H9 (cell line): ENCODE data around the gene CUBN. TPM values are rescaled to one million over a fixed set of nuclear protein-coding genes. Genes with fewer than 3 reads are reported as not detected.

Experiments
- DNase-seq: peaks from one replicate; pipeline ENCODE4 v3.0.0-alpha.2; 2017
- H2AFZ ChIP-seq: one replicate; pipeline ENCODE4 v1.6.1; 2013; ENCODE audit warnings: mild to moderate bottlenecking, low read length, control low read depth, moderate library complexity
- H2AK5ac ChIP-seq: 2 replicates; pipeline ENCODE4 v1.6.1; 2013; ENCODE audit warnings: low read length, control low read depth, mixed read lengths; ENCODE audit not compliant: insufficient read length
- H2BK120ac ChIP-seq: one replicate; pipeline ENCODE4 v1.6.1; 2013; ENCODE audit warnings: low read depth, mild to moderate bottlenecking, low read length, control low read depth, inconsistent platforms; ENCODE audit not compliant: poor library complexity, severe bottlenecking
- H2BK12ac ChIP-seq: 2 replicates; pipeline ENCODE4 v1.6.1; 2013; ENCODE audit warnings: low read length, control low read depth, mixed read lengths, low read depth; ENCODE audit not compliant: insufficient read length
- H2BK15ac ChIP-seq: 2 replicates; pipeline ENCODE4 v1.6.1; 2013; ENCODE audit warnings: low read depth, low read length, control low read depth
- H2BK20ac ChIP-seq: one replicate; pipeline ENCODE4 v1.6.1; 2013; ENCODE audit warnings: low read depth, mild to moderate bottlenecking, low read length, control low read depth, inconsistent platforms; ENCODE audit not compliant: poor library complexity, severe bottlenecking
- H2BK5ac ChIP-seq: 2 replicates; pipeline ENCODE4 v1.6.1; 2013; ENCODE audit warnings: low read length, control low read depth, mixed read lengths; ENCODE audit not compliant: insufficient read length
- H3K14ac ChIP-seq: 2 replicates; pipeline ENCODE4 v1.6.1; 2013; ENCODE audit warnings: low read length, control low read depth; ENCODE audit not compliant: insufficient read depth
- H3K18ac ChIP-seq: 2 replicates; pipeline ENCODE4 v1.6.1; 2013; ENCODE audit warnings: low read depth, mild to moderate bottlenecking, mixed read lengths, low read length, control low read depth; ENCODE audit not compliant: insufficient read length
- H3K23ac ChIP-seq: 2 replicates; pipeline ENCODE4 v1.6.1; 2013; ENCODE audit warnings: low read length, control low read depth, mixed read lengths, low read depth; ENCODE audit not compliant: insufficient read length
- H3K23me2 ChIP-seq: 2 replicates; pipeline ENCODE4 v1.6.1; 2013; ENCODE audit warnings: low read depth, mild to moderate bottlenecking, mixed read lengths, low read length, control low read depth; ENCODE audit not compliant: insufficient read length, poor library complexity, severe bottlenecking
- H3K27ac ChIP-seq: 2 replicates; pipeline ENCODE4 v1.5.1; 2013; ENCODE audit warnings: low read length, control low read depth, mixed read lengths, low read depth; ENCODE audit not compliant: insufficient read length
- H3K27me3 ChIP-seq: 2 replicates; pipeline ENCODE4 v1.6.1; 2013; ENCODE audit warnings: low read length, control low read depth, inconsistent platforms; ENCODE audit not compliant: insufficient read depth
- H3K4ac ChIP-seq: 2 replicates; pipeline ENCODE4 v1.6.1; 2013; ENCODE audit warnings: low read depth, mild to moderate bottlenecking, control low read depth, inconsistent platforms, low read length, moderate library complexity
- H3K4me1 ChIP-seq: 2 replicates; pipeline ENCODE4 v1.6.1; 2013; ENCODE audit warnings: low read length, control low read depth, inconsistent platforms; ENCODE audit not compliant: insufficient read depth
- H3K4me2 ChIP-seq: 2 replicates; pipeline ENCODE4 v1.6.1; 2013; ENCODE audit warnings: low read length, control low read depth, mixed read lengths; ENCODE audit not compliant: insufficient read length, insufficient read depth
- H3K56ac ChIP-seq: 2 replicates; pipeline ENCODE4 v1.6.1; 2013; ENCODE audit warnings: low read depth, mild to moderate bottlenecking, mixed read lengths, low read length, control low read depth; ENCODE audit not compliant: insufficient read length
- H3K79me1 ChIP-seq: 2 replicates; pipeline ENCODE4 v1.6.1; 2013; ENCODE audit warnings: low read depth, mild to moderate bottlenecking, moderate library complexity, low read length, control low read depth, inconsistent platforms; ENCODE audit not compliant: insufficient read depth, poor library complexity, severe bottlenecking
- H3K79me2 ChIP-seq: 2 replicates; pipeline ENCODE4 v1.6.1; 2013; ENCODE audit warnings: low read length, control low read depth, inconsistent platforms; ENCODE audit not compliant: insufficient read depth
- H3K9ac ChIP-seq: 2 replicates; pipeline ENCODE4 v1.6.1; 2013; ENCODE audit warnings: low read length, control low read depth, mixed read lengths; ENCODE audit not compliant: insufficient read length; ENCODE audit errors: extremely low read depth
- H3K9me3 ChIP-seq: one replicate; pipeline ENCODE4 v1.6.1; 2013; ENCODE audit warnings: low read depth, low read length, inconsistent platforms; ENCODE audit not compliant: control insufficient read depth
- H3T11ph ChIP-seq: one replicate; pipeline ENCODE4 v1.6.1; 2013; ENCODE audit warnings: mild to moderate bottlenecking, low read length, control low read depth, inconsistent platforms
- H4K20me1 ChIP-seq: one replicate; pipeline ENCODE4 v1.6.1; 2013; ENCODE audit not compliant: control insufficient read depth, insufficient read length, insufficient read depth
- H4K5ac ChIP-seq: 2 replicates; pipeline ENCODE4 v1.6.1; 2013; ENCODE audit warnings: low read depth, mild to moderate bottlenecking, mixed read lengths, low read length, control low read depth; ENCODE audit not compliant: insufficient read length
- H4K8ac ChIP-seq: replicated peaks from 2 replicates; pipeline ENCODE4 v1.6.1; 2013; ENCODE audit warnings: low read length, control low read depth, mixed read lengths, low read depth; ENCODE audit not compliant: insufficient read length
- H4K91ac ChIP-seq: 2 replicates; pipeline ENCODE4 v1.6.1; 2013; ENCODE audit warnings: low read depth, mild to moderate bottlenecking, moderate library complexity, mixed read lengths, low read length, control low read depth; ENCODE audit not compliant: insufficient read length
- H3K27ac Mint-ChIP-seq, 3 experiments: 2 replicates in 2 of 3; 3 replicates in 1 of 3; pipeline ENCODE4 v1.8.0; 2020 to 2021; ENCODE audit warnings: mixed read lengths in 3 of 3, mild to moderate bottlenecking in 1 of 3, moderate library complexity in 1 of 3
- H3K27me3 Mint-ChIP-seq: 2 replicates; pipeline ENCODE4 v1.8.0; 2021; ENCODE audit warnings: low read depth, mild to moderate bottlenecking, moderate library complexity, mixed read lengths
- H3K36me3 Mint-ChIP-seq, 3 experiments: 2 replicates in 2 of 3; 3 replicates in 1 of 3; pipeline ENCODE4 v1.8.0; 2020 to 2021; ENCODE audit warnings: low read depth in 3 of 3, mixed read lengths in 3 of 3; ENCODE audit not compliant: insufficient read depth in 1 of 3
- H3K4me1 Mint-ChIP-seq, 2 experiments: 2 replicates each; pipeline ENCODE4 v1.8.0; 2020; ENCODE audit warnings: mixed read lengths in 2 of 2
- H3K4me3 Mint-ChIP-seq, 2 experiments: 2 replicates in 1 of 2; 3 replicates in 1 of 2; pipeline ENCODE4 v1.8.0; 2020 to 2021; ENCODE audit warnings: mild to moderate bottlenecking in 2 of 2, mixed read lengths in 2 of 2, moderate library complexity in 1 of 2
- H3K9me3 Mint-ChIP-seq, 2 experiments: 2 replicates in 1 of 2; 3 replicates in 1 of 2; pipeline ENCODE4 v1.8.0; 2020; ENCODE audit warnings: mild to moderate bottlenecking in 2 of 2, mixed read lengths in 2 of 2, moderate library complexity in 1 of 2
- CTCF ChIP-seq: fragments of 200-600 bp; sonication (generic); conservative IDR thresholded peaks from 3 replicates; pipeline ENCODE4 v1.8.0; 2021; ENCODE audit warnings: antibody characterized with exemption, mild to moderate bottlenecking
- WGBS: extraction: QIAGEN DNeasy Blood & Tissue Kit; methylation state at CpG from one replicate; pipeline ENCODE4 v1.1.7; 2013; ENCODE audit warnings: missing lambda C conversion rate, low lambda C conversion rate, mixed read lengths; ENCODE audit not compliant: insufficient read length; ENCODE audit errors: extremely low coverage; 5-methylcytosine and 5-hydroxymethylcytosine counted together
- total RNA-seq: library from RNA; stranded (reverse); gene quantifications from 2 replicates; pipeline ENCODE4 v1.2.1, GENCODE V29; 2021

Gene CUBN
- total RNA-seq, 1 experiment from 2014 or later = 0.26 TPM

DNA sequence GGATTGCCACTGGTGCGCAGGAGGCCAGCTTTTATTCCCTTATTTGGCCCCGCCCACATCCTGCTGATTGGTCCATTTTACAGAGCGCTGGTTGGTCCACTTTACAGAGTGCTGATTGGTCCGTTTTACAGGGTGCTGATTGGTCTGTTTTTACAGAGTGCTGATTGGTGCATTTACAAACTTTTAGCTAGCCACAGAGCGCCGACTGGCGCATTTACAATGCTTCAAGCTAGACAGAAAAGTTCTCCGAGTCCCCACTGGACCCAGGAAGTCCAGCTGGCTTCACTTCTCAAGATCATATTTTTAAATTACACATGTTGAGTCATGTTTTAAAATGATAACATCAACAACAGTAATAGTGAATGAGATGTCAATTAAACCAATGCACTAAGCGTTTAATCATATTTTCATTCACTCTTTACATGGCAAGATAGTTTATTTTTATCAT is 128.3 kb downstream of the CUBN start:
- no peak overlapping the region for H3K56ac ChIP-seq
- no peak overlapping the region for H3T11ph ChIP-seq
- no peak overlapping the region for H3K4me2 ChIP-seq
- Mint-ChIP-seq H3K4me1 (peaks cover 2 to 3% of the 10 kb centered on the region in 2 experiments; a peak in 1 of 4 replicates), H3K27me3 (no peaks in the 10 kb centered on the region; the same call in 1 of the 2 replicates), H3K36me3 (peaks cover 0 to 10% (median 2%) of the 10 kb centered on the region in 3 experiments; a peak in 3 of 7 replicates), H3K27ac (no peak overlapping the region; a peak in 1 of 7 replicates), H3K4me3 (no peak overlapping the region), H3K9me3 (peaks cover 9% of the 10 kb centered on the region in 2 experiments; a peak in 4 of 5 replicates)
- no peak overlapping the region for H2BK20ac ChIP-seq
- H2AFZ ChIP-seq = no peak overlapping the region
- H2AK5ac ChIP-seq = no peak overlapping the region
- DNase-seq = no peak
- no peak overlapping the region for H3K23ac ChIP-seq
- no peak overlapping the region for H2BK5ac ChIP-seq
- no peaks in the 10 kb centered on the region for H3K4me1 ChIP-seq
- H2BK120ac ChIP-seq = no peak overlapping the region
- H3K14ac ChIP-seq = no peak overlapping the region
- no peaks in the 10 kb centered on the region for H3K9me3 ChIP-seq
- TF ChIP-seq CTCF = no peak
- no peaks in the 10 kb centered on the region for H3K23me2 ChIP-seq
- no peak overlapping the region for H4K5ac ChIP-seq
- no peak overlapping the region for H2BK12ac ChIP-seq
- H4K91ac ChIP-seq = no peak overlapping the region
- WGBS = no CpG with 5 or more reads among the region's 9 CpGs
- no peak overlapping the region for H4K8ac ChIP-seq
- H3K27me3 ChIP-seq = no peaks in the 10 kb centered on the region
- H2BK15ac ChIP-seq = no peak overlapping the region
- H3K79me2 ChIP-seq = no peaks in the 10 kb centered on the region
- H3K4ac ChIP-seq = no peak overlapping the region
- no peak overlapping the region for H3K9ac ChIP-seq
- no peaks in the 10 kb centered on the region for H3K79me1 ChIP-seq
- H3K18ac ChIP-seq = no peak overlapping the region
- no peak overlapping the region for H3K27ac ChIP-seq
- H4K20me1 ChIP-seq = no peaks in the 10 kb centered on the region
